Ascending aorta (tissue), 2 donors: ENCODE data around the gene PLEKHG2. TPM values are rescaled to one million over a fixed set of nuclear protein-coding genes. Genes with fewer than 3 reads are reported as not detected.

Experiments
- DNase-seq, 2 donors: peaks; one replicate each; pipeline ENCODE4 v3.0.0-alpha.2; 2019; ENCODE audit warnings: low spot score in 2 of 2
- H3K27ac ChIP-seq, 2 donors: fragments of 200-600 bp; sonication (generic); one replicate each; pipeline ENCODE4 v1.5.1; 2016 to 2017; ENCODE audit warnings: mild to moderate bottlenecking in 1 of 2
- H3K27me3 ChIP-seq: fragments of 200-600 bp; sonication (generic); one replicate; pipeline ENCODE4 v1.5.1; 2017
- H3K36me3 ChIP-seq, 2 donors: fragments of 200-600 bp; sonication (generic); one replicate each; pipeline ENCODE4 v1.5.1; 2016
- H3K4me1 ChIP-seq, 2 donors: fragments of 200-600 bp; sonication (generic); one replicate each; pipeline ENCODE4 v1.5.1; 2016 to 2017; ENCODE audit warnings: mild to moderate bottlenecking in 1 of 2
- H3K4me3 ChIP-seq, 2 donors: fragments of 200-600 bp; sonication (generic); one replicate each; pipeline ENCODE4 v1.5.1; 2016 to 2017; ENCODE audit warnings: mild to moderate bottlenecking in 1 of 2
- H3K9me3 ChIP-seq, 2 donors: fragments of 200-600 bp; sonication (generic); one replicate each; pipeline ENCODE4 v1.5.1; 2016
- intact Hi-C: fragments of 100-400 bp; cut with DNase I; formaldehyde crosslinking; loops from one replicate; pipeline ENCODE4 v1.15.1; 2023
- total RNA-seq: library from RNA; depleted of rRNA; stranded (reverse); fragments of >200 nt; gene quantifications from one replicate; pipeline ENCODE4 v1.1.0, GENCODE V29; 2016
- TF ChIP-seq, protein P1 (sequence below), 3 experiments: fragments of 200-600 bp in 2 of 3; fragments of 450-650 bp in 1 of 3; sonication (generic) in 2 of 3; IDR thresholded peaks; one replicate each; pipeline ENCODE4 v1.5.1; 2016 to 2019; ENCODE audit warnings: antibody characterized with exemption in 3 of 3, mild to moderate bottlenecking in 1 of 3, moderate library complexity in 1 of 3

Gene PLEKHG2
- total RNA-seq, 1 donor from 2014 or later: 52.9 TPM

- Histone ChIP-seq H3K27ac (no peak overlapping the region), H3K36me3 (peaks cover 94 to 100% of the 10 kb centered on the region in 2 donors)
- no peak for DNase-seq
Measured at GRCh38 chr19:39470724-39471339, 58.4 kb downstream of the PLEKHG2 start.

DNA sequence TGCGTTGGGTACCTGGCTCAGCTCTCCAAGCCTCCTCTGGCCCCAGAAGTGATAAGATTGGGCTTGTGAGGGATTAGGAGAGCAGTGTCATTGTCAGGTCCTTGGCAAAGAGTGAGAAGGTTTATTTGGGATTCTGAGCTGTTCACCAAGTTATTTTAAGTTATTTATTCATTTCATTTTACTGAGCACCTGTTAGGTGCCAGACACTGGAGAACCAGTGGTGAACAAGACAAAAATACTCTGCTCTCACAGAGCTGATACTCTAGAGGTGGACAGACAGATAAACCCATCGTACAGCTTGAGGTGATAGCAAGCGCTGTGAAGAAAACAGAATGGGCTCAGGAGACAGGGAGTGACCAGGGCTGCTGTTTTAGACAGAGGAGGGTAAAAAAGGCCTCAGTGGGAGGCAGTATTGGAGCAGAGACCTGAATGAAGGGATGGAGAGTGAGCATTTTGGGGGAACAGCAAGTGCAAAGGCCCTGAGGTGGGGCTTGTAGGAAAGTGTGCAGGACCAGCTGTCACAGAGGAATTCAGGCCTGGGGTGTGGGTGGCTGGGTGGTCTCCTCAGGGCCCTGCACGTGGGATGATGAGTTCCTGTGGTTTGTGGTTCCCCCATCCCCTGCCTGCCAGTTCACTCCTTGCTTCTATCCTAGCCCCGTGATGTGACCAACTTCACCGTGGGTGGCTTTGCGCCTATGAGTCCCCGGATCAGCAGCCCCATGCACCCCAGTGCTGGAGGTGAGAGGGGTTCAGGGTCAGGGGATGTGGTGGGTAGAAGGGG, 59.5 kb downstream of the PLEKHG2 start:
- H3K9me3 ChIP-seq: no peaks in the 10 kb centered on the region
- no peak overlapping the region for H3K27ac ChIP-seq
- DNase-seq: no peak
- intact Hi-C loops: no loop called here
- H3K27me3 ChIP-seq: no peaks in the 10 kb centered on the region
- H3K4me1 ChIP-seq: no peaks in the 10 kb centered on the region
- H3K4me3 ChIP-seq: no peak overlapping the region
- TF ChIP-seq, protein P1, sequence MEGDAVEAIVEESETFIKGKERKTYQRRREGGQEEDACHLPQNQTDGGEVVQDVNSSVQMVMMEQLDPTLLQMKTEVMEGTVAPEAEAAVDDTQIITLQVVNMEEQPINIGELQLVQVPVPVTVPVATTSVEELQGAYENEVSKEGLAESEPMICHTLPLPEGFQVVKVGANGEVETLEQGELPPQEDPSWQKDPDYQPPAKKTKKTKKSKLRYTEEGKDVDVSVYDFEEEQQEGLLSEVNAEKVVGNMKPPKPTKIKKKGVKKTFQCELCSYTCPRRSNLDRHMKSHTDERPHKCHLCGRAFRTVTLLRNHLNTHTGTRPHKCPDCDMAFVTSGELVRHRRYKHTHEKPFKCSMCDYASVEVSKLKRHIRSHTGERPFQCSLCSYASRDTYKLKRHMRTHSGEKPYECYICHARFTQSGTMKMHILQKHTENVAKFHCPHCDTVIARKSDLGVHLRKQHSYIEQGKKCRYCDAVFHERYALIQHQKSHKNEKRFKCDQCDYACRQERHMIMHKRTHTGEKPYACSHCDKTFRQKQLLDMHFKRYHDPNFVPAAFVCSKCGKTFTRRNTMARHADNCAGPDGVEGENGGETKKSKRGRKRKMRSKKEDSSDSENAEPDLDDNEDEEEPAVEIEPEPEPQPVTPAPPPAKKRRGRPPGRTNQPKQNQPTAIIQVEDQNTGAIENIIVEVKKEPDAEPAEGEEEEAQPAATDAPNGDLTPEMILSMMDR (IDR thresholded peaks at IDR 0.05): no peak
- peaks cover 89 to 98% of the 10 kb centered on the region in 2 donors for H3K36me3 ChIP-seq

More at GRCh38 chr19:39470724-39471339, 58.4 kb downstream of the PLEKHG2 start:
- Histone ChIP-seq H3K9me3 (no peaks in the 10 kb centered on the region), H3K4me3 (no peak overlapping the region), H3K4me1 (no peaks in the 10 kb centered on the region), H3K27me3 (no peaks in the 10 kb centered on the region)
- TF ChIP-seq, protein P1 (IDR thresholded peaks at IDR 0.05): no peak
- intact Hi-C loops: no loop called here

- Histone ChIP-seq H3K36me3 (peaks cover 80 to 88% of the 10 kb centered on the region in 2 donors), H3K27me3 (no peaks in the 10 kb centered on the region), H3K4me1 (no peaks in the 10 kb centered on the region), H3K9me3 (no peaks in the 10 kb centered on the region), H3K27ac (no peak overlapping the region), H3K4me3 (no peak overlapping the region)
- intact Hi-C loops: no loop called here
- TF ChIP-seq, protein P1 (IDR thresholded peaks at IDR 0.05): no peak
- no peak for DNase-seq
Measured at GRCh38 chr19:39472746-39473442, 60.4 kb downstream of the PLEKHG2 start.

GRCh38 chr19:39473443-39473960, 61.0 kb downstream of the PLEKHG2 start:
- H3K4me3 ChIP-seq: no peak overlapping the region
- no peaks in the 10 kb centered on the region for H3K4me1 ChIP-seq
- intact Hi-C loops: no loop called here
- H3K27ac ChIP-seq: no peak overlapping the region
- H3K27me3 ChIP-seq: no peaks in the 10 kb centered on the region
- peaks cover 74 to 82% of the 10 kb centered on the region in 2 donors for H3K36me3 ChIP-seq
- TF ChIP-seq, protein P1 (IDR thresholded peaks at IDR 0.05): no peak
- DNase-seq: no peak
- no peaks in the 10 kb centered on the region for H3K9me3 ChIP-seq

- Histone ChIP-seq H3K27ac (no peak overlapping the region), H3K4me1 (no peaks in the 10 kb centered on the region), H3K4me3 (no peak overlapping the region), H3K27me3 (no peaks in the 10 kb centered on the region), H3K36me3 (peaks cover 68 to 75% of the 10 kb centered on the region in 2 donors), H3K9me3 (no peaks in the 10 kb centered on the region)
- TF ChIP-seq, protein P1 (IDR thresholded peaks at IDR 0.05): peak; percentile 29 to 86 (median 79)
- intact Hi-C loops: loop anchor here (1.0 kb wide), 1 partner anchor 58 kb away; the partner anchor contains the start of gene EID2B
- peak in 1 of 2 donors; percentile 73 for DNase-seq
Measured at GRCh38 chr19:39474139-39474620, 61.7 kb downstream of the PLEKHG2 start.
